H1 (cell line): ENCODE data around the gene TNFRSF8. TPM values are rescaled to one million over a fixed set of nuclear protein-coding genes. Genes with fewer than 3 reads are reported as not detected.
A peak's percentile ranks its signal among the peaks of the same experiment; 100 is the strongest.
"Not testable (repeated sequence)": the region's sequence is repeated elsewhere in the genome, so short reads cannot be mapped to it uniquely, and the experiment has no call there.

Source experiments
- CTCF ChIA-PET: fragments of 300-600 bp; sonication (Branson Sonifier 250); formaldehyde crosslinking; loops from one replicate; lab custom pipeline; 2021; ENCODE audit not compliant: partially characterized antibody; lab: Charles Lee
- POLR2A ChIA-PET: fragments of 300-600 bp; sonication (Branson Sonifier 250); formaldehyde crosslinking; loops from one replicate; lab custom pipeline; 2021; ENCODE audit warnings: inconsistent platforms; ENCODE audit not compliant: partially characterized antibody; lab: Charles Lee
- DNase-seq, 2 experiments: peaks; one replicate each; pipeline versions ENCODE4 v3.0.0 to v3.0.0-alpha.2; 2010 to 2022; ENCODE audit warnings: low spot score in 2 of 2, low read depth in 1 of 2, mixed read lengths in 1 of 2
- FAIRE-seq: peaks from 2 replicates; lab custom pipeline; 2011; peaks lifted over from hg19 to GRCh38; lab: Jason Lieb, UNC
- H2AFZ ChIP-seq: 2 replicates; pipeline ENCODE4 v1.8.1; 2012; ENCODE audit warnings: low read length, inconsistent platforms
- H2AK5ac ChIP-seq: 2 replicates; pipeline ENCODE4 v1.6.1; 2013; ENCODE audit warnings: low read depth, low read length
- H2BK120ac ChIP-seq: replicated peaks from 2 replicates; pipeline ENCODE3; 2013; ENCODE audit warnings: low read depth, low read length, inconsistent platforms
- H2BK12ac ChIP-seq: 2 replicates; pipeline ENCODE4 v1.6.1; 2013; ENCODE audit warnings: low read depth, low read length
- H2BK15ac ChIP-seq: 2 replicates; pipeline ENCODE4 v1.6.1; 2013; ENCODE audit warnings: low read length
- H2BK20ac ChIP-seq: 2 replicates; pipeline ENCODE4 v1.6.1; 2013; ENCODE audit warnings: low read length
- H2BK5ac ChIP-seq: 2 replicates; pipeline ENCODE4 v1.6.1; 2013; ENCODE audit warnings: low read depth, low read length
- H3K14ac ChIP-seq: 2 replicates; pipeline ENCODE4 v1.6.1; 2013; ENCODE audit warnings: inconsistent platforms; ENCODE audit not compliant: insufficient read length
- H3K18ac ChIP-seq: 2 replicates; pipeline ENCODE4 v1.6.1; 2013; ENCODE audit warnings: low read length; ENCODE audit errors: extremely low read depth
- H3K23ac ChIP-seq: 2 replicates; pipeline ENCODE4 v1.6.1; 2013; ENCODE audit warnings: inconsistent platforms; ENCODE audit not compliant: insufficient read length
- H3K23me2 ChIP-seq: 2 replicates; pipeline ENCODE4 v1.6.1; 2013; ENCODE audit warnings: low read depth, low read length
- H3K27ac ChIP-seq: 2 replicates; pipeline ENCODE4 v1.6.1; 2011; ENCODE audit warnings: low read depth, low read length, inconsistent platforms
- H3K27me3 ChIP-seq, 4 experiments: replicated peaks in 1 of 4; 1 replicate in 1 of 4; 2 replicates in 3 of 4; pipeline versions ENCODE4 v1.6.1 to v1.8.1; 2011 to 2013; ENCODE audit warnings: low read length in 3 of 4, mild to moderate bottlenecking in 3 of 4, inconsistent platforms in 2 of 4, mixed read lengths in 2 of 4, moderate library complexity in 1 of 4; ENCODE audit not compliant: control insufficient read depth in 3 of 4, insufficient read depth in 3 of 4; ENCODE audit errors: extremely low read depth in 1 of 4
- H3K36me3 ChIP-seq, 4 experiments: 2 replicates each; pipeline versions ENCODE4 v1.6.1 to v1.8.1; 2011 to 2013; ENCODE audit warnings: mild to moderate bottlenecking in 4 of 4, low read length in 3 of 4, moderate library complexity in 2 of 4, control low read depth in 1 of 4, inconsistent platforms in 1 of 4; ENCODE audit not compliant: insufficient read depth in 4 of 4, control insufficient read depth in 2 of 4
- H3K4ac ChIP-seq: replicated peaks from 2 replicates; pipeline ENCODE3; 2013; ENCODE audit warnings: low read length, low read depth, mixed read lengths, inconsistent platforms; ENCODE audit not compliant: insufficient read length
- H3K4me1 ChIP-seq, 4 experiments: replicated peaks in 1 of 4; 1 replicate in 1 of 4; 2 replicates in 3 of 4; pipeline versions ENCODE4 v1.6.1 to v1.8.1; 2011 to 2013; ENCODE audit warnings: low read length in 3 of 4, inconsistent platforms in 2 of 4, mixed read lengths in 1 of 4; ENCODE audit not compliant: insufficient read depth in 4 of 4, control insufficient read depth in 3 of 4
- H3K4me2 ChIP-seq, 2 experiments: 2 replicates each; pipeline versions ENCODE4 v1.6.1 to v1.8.1; 2011 to 2013; ENCODE audit warnings: low read depth in 2 of 2, low read length in 2 of 2, control low read depth in 1 of 2, inconsistent platforms in 1 of 2, mild to moderate bottlenecking in 1 of 2; ENCODE audit not compliant: insufficient read depth in 1 of 2
- H3K4me3 ChIP-seq, 4 experiments: fragments of 200-600, 300-600 bp in 1 of 4; sonication (generic), shearing (Covaris generic), sonication (Bioruptor Twin) in 1 of 4; 2 replicates each; pipeline versions ENCODE4 v1.5.1 to v1.8.1; 2011 to 2016; ENCODE audit warnings: low read length in 4 of 4, low read depth in 3 of 4, control low read depth in 2 of 4, inconsistent platforms in 2 of 4, mild to moderate bottlenecking in 2 of 4, mixed read lengths in 1 of 4, moderate library complexity in 1 of 4; ENCODE audit not compliant: insufficient read depth in 2 of 4; ENCODE audit errors: extremely low read depth in 1 of 4
- H3K56ac ChIP-seq: replicated peaks from 2 replicates; pipeline ENCODE3; 2013; ENCODE audit warnings: low read depth, mild to moderate bottlenecking, mixed read lengths, low read length, inconsistent platforms; ENCODE audit not compliant: insufficient read length
- H3K79me1 ChIP-seq: 2 replicates; pipeline ENCODE4 v1.6.1; 2013; ENCODE audit warnings: low read depth, low read length, control low read depth
- H3K79me2 ChIP-seq, 2 experiments: 2 replicates each; pipeline versions ENCODE4 v1.6.1 to v1.8.1; 2012 to 2013; ENCODE audit warnings: low read length in 2 of 2, mild to moderate bottlenecking in 2 of 2, inconsistent platforms in 1 of 2; ENCODE audit not compliant: insufficient read depth in 2 of 2, control insufficient read depth in 1 of 2
- H3K9ac ChIP-seq, 4 experiments: replicated peaks in 1 of 4; 1 replicate in 1 of 4; 2 replicates in 3 of 4; pipeline versions ENCODE4 v1.6.1 to v1.8.1; 2011 to 2013; ENCODE audit warnings: low read depth in 3 of 4, low read length in 3 of 4, control low read depth in 2 of 4, mild to moderate bottlenecking in 2 of 4, moderate library complexity in 2 of 4, inconsistent platforms in 1 of 4; ENCODE audit errors: extremely low read depth in 1 of 4
- H3K9me3 ChIP-seq, 2 experiments: 2 replicates each; pipeline versions ENCODE4 v1.6.1 to v1.8.1; 2012 to 2013; ENCODE audit warnings: mild to moderate bottlenecking in 2 of 2, moderate library complexity in 2 of 2, control low read depth in 1 of 2, inconsistent platforms in 1 of 2, low read depth in 1 of 2, low read length in 1 of 2, mixed read lengths in 1 of 2; ENCODE audit not compliant: insufficient read depth in 2 of 2
- H4K20me1 ChIP-seq, 2 experiments: replicated peaks in 1 of 2; 2 replicates each; pipeline versions ENCODE3 to v1.8.1; 2011 to 2013; ENCODE audit warnings: inconsistent platforms in 2 of 2, low read length in 2 of 2, mild to moderate bottlenecking in 1 of 2; ENCODE audit not compliant: insufficient read depth in 2 of 2, control insufficient read depth in 1 of 2
- H4K5ac ChIP-seq: 2 replicates; pipeline ENCODE4 v1.6.1; 2013; ENCODE audit warnings: low read length, low read depth, mixed read lengths, inconsistent platforms; ENCODE audit not compliant: insufficient read length
- H4K8ac ChIP-seq: 2 replicates; pipeline ENCODE4 v1.8.0; 2013; ENCODE audit warnings: mild to moderate bottlenecking, moderate library complexity, low read length, inconsistent platforms; ENCODE audit not compliant: insufficient read depth; ENCODE audit errors: extremely low read depth
- H4K91ac ChIP-seq: replicated peaks from 2 replicates; pipeline ENCODE3; 2013; ENCODE audit warnings: low read length, mixed read lengths, inconsistent platforms; ENCODE audit not compliant: insufficient read length
- EGR1 ChIP-seq: IDR thresholded peaks from 2 replicates; pipeline ENCODE4 v1.6.1; 2011; ENCODE audit warnings: low read depth, low read length, borderline replicate concordance
- RAD21 ChIP-seq, 2 experiments: IDR thresholded peaks in 1 of 2; conservative IDR thresholded peaks in 1 of 2; 2 replicates each; pipeline ENCODE4 v1.6.1; 2011; ENCODE audit warnings: low read depth in 2 of 2, low read length in 2 of 2, improper control_type of control experiment in 1 of 2, inconsistent platforms in 1 of 2, mild to moderate bottlenecking in 1 of 2, moderate library complexity in 1 of 2
- WGBS, 2 experiments: shearing (Covaris generic) in 1 of 2; methylation state at CpG; one replicate each; pipeline versions ENCODE4 v1.1.6 to v1.1.7; 2013 to 2015; ENCODE audit warnings: low lambda C conversion rate in 2 of 2, mixed read lengths in 2 of 2, inconsistent platforms in 1 of 2, low coverage in 1 of 2, missing lambda C conversion rate in 1 of 2; ENCODE audit not compliant: insufficient replicate concordance in 2 of 2, insufficient coverage in 1 of 2, insufficient read length in 1 of 2; ENCODE audit errors: extremely low coverage in 1 of 2, missing lambda C conversion rate in 1 of 2; 5-methylcytosine and 5-hydroxymethylcytosine counted together
- polyA plus RNA-seq, 7 experiments: library from polyadenylated mRNA; depleted of rRNA in 3 of 7; stranded (reverse) in 5 of 7; unstranded in 2 of 7; fragments of >200 nt in 5 of 7; fragments of 200-250 nt in 2 of 7; gene quantifications; 1 replicate in 5 of 7; 2 replicates in 1 of 7; 4 replicates in 1 of 7; pipeline versions ENCODE4 v1.2.1 to v1.2.3, GENCODE V29; 2011 to 2013; ENCODE audit warnings: missing spikeins in 2 of 7, mixed read lengths in 2 of 7
- total RNA-seq: library from RNA; stranded (reverse); fragmentation: NEBNext Ultra II Directional; extraction: Animal tissue kit (Norgen Biotek cat#: 25700); gene quantifications from 2 replicates; pipeline ENCODE4 v1.2.1, GENCODE V29; 2021
- TF ChIP-seq, protein P1 (sequence below), 3 experiments: IDR thresholded peaks; 1 replicate in 2 of 3; 2 replicates in 1 of 3; pipeline versions ENCODE4 v1.5.1 to v1.6.1; 2011; ENCODE audit warnings: low read length in 3 of 3, mild to moderate bottlenecking in 3 of 3, inconsistent platforms in 2 of 3, low read depth in 1 of 3, moderate library complexity in 1 of 3; ENCODE audit not compliant: insufficient read depth in 1 of 3; ENCODE audit errors: control extremely low read depth in 1 of 3

Gene TNFRSF8
- total and polyA plus RNA-seq, 2 of the 8 experiments (the other 6 are each of a cell fraction or from before 2014, with no cell fraction given) = 23.2 to 32.7 TPM

- H3K56ac ChIP-seq, H3K27ac ChIP-seq, H3K18ac ChIP-seq, H3K23me2 ChIP-seq, H3K79me1 ChIP-seq, H2AFZ ChIP-seq, H3K79me2 ChIP-seq, H2BK20ac ChIP-seq, H2BK5ac ChIP-seq, H2BK15ac ChIP-seq, H3K4me2 ChIP-seq, H3K9ac ChIP-seq, H3K4ac ChIP-seq, H3K4me1 ChIP-seq, H3K14ac ChIP-seq, H2BK12ac ChIP-seq, H4K20me1 ChIP-seq, H3K27me3 ChIP-seq, H2BK120ac ChIP-seq, H4K5ac ChIP-seq, H3K9me3 ChIP-seq, FAIRE-seq, H2AK5ac ChIP-seq, H3K23ac ChIP-seq, POLR2A ChIA-PET, H4K8ac ChIP-seq, H3K4me3 ChIP-seq, H4K91ac ChIP-seq: not testable (repeated sequence)
- H3K36me3 ChIP-seq = peaks cover 4 to 12% (median 8%) of the 10 kb centered on the region in 4 experiments; a peak in 6 of 8 replicates
- DNase-seq = peak in 1 of 2 experiments; percentile 61
- 86% methylated on average over 9 of the region's 9 CpGs; no CpG with 5 or more reads in 1 of the 2 experiments for WGBS, 2 experiments
- CTCF ChIA-PET = interaction anchor here (0.6 to 3.6 kb wide), 25 partner anchors 9 to 267 kb away, joined by 3 to 30 read pairs (median 5); no protein-coding TSS in a partner anchor
- peak; percentile 77; the same call in 1 of the 2 replicates for TF ChIP-seq EGR1
- TF ChIP-seq RAD21 (IDR thresholded peaks at IDR 0.05 in 1 of 2, conservative IDR thresholded peaks at IDR 0.05 in 1 of 2; ENCODE audit: low read depth in 2 of 2, low read length in 2 of 2) = peak; percentile 44 to 67
- TF ChIP-seq, protein P1, sequence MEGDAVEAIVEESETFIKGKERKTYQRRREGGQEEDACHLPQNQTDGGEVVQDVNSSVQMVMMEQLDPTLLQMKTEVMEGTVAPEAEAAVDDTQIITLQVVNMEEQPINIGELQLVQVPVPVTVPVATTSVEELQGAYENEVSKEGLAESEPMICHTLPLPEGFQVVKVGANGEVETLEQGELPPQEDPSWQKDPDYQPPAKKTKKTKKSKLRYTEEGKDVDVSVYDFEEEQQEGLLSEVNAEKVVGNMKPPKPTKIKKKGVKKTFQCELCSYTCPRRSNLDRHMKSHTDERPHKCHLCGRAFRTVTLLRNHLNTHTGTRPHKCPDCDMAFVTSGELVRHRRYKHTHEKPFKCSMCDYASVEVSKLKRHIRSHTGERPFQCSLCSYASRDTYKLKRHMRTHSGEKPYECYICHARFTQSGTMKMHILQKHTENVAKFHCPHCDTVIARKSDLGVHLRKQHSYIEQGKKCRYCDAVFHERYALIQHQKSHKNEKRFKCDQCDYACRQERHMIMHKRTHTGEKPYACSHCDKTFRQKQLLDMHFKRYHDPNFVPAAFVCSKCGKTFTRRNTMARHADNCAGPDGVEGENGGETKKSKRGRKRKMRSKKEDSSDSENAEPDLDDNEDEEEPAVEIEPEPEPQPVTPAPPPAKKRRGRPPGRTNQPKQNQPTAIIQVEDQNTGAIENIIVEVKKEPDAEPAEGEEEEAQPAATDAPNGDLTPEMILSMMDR (IDR thresholded peaks at IDR 0.05; ENCODE audit: control extremely low read depth in 1 of 3, insufficient read depth in 1 of 3, low read depth in 1 of 3, low read length in 3 of 3) = peak; percentile 69 to 79 (median 71)
Measured at GRCh38 chr1:12106861-12107260, 43.8 kb downstream of the TNFRSF8 start.
